PC-9 (cell line): ENCODE measurements around the gene MYH11.

Source experiments
- CTCF ChIP-seq: fragments of 200-600 bp; sonication (generic); conservative IDR thresholded peaks from 2 replicates; pipeline ENCODE4 v1.6.1; 2017; ENCODE audit warnings: mixed run types, antibody characterized with exemption, mild to moderate bottlenecking, moderate library complexity
- EZH2 ChIP-seq: fragments of 200-600 bp; sonication (generic); IDR thresholded peaks from 2 replicates; pipeline ENCODE4 v1.8.0; 2017; ENCODE audit warnings: antibody characterized with exemption, low read depth

- no peak for TF ChIP-seq EZH2
- no peak for TF ChIP-seq CTCF
Observed at GRCh38 chr16:15780805-15781204, 76.0 kb downstream of the MYH11 start.
